Hematopoietic multipotent progenitor cell treated with erythropoietin and hydrocortisone succinate and interleukin-3 and kit ligand, for 4 days (in vitro differentiated cells): ENCODE results near the gene ASIC4.

Experiments
- DNase-seq: peaks from one replicate; pipeline ENCODE4 v3.0.0-alpha.2; 2015

ASIC4 gene

GRCh38 chr2:219570924-219571310 is 56.6 kb downstream of the ASIC4 start:
- DNase-seq = peak; percentile 32

- DNase-seq = peak; percentile 87
Measured at GRCh38 chr2:219571311-219572236, 57.3 kb downstream of the ASIC4 start, which contains the start of gene OBSL1. TSS of gene OBSL1 (minus strand) at chr2:219571539. CDS start at chr2:219571232, 307 bp downstream.

- no peak for DNase-seq
Measured at GRCh38 chr2:219572237-219573001, 58.1 kb downstream of the ASIC4 start, which contains the start of gene INHA. TSS of gene INHA (plus strand) at chr2:219572310. CDS start at chr2:219572375, 65 bp downstream.

DNA sequence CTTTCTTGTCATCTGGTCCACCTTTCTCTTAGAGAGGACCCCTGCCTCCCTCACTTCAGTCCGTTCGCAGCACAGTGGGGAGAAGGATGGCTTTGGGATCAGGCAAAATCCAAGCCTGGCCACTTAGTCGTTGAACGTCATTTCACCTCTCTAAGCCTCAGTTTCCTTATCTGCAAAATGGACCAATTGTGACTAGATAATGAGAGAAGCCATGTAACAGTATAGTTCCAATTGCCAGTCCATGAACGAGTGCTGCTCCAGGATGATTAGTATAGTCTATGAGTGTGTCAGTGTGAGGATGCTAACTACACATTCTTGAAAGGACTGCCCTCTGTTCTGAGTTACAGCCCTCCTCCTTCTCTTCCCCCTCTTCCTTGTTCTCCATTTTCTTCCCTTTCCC is 58.9 kb downstream of the ASIC4 start:
- no peak for DNase-seq

- DNase-seq = no peak
Measured at GRCh38 chr2:219574484-219575311, 60.4 kb downstream of the ASIC4 start.

DNA sequence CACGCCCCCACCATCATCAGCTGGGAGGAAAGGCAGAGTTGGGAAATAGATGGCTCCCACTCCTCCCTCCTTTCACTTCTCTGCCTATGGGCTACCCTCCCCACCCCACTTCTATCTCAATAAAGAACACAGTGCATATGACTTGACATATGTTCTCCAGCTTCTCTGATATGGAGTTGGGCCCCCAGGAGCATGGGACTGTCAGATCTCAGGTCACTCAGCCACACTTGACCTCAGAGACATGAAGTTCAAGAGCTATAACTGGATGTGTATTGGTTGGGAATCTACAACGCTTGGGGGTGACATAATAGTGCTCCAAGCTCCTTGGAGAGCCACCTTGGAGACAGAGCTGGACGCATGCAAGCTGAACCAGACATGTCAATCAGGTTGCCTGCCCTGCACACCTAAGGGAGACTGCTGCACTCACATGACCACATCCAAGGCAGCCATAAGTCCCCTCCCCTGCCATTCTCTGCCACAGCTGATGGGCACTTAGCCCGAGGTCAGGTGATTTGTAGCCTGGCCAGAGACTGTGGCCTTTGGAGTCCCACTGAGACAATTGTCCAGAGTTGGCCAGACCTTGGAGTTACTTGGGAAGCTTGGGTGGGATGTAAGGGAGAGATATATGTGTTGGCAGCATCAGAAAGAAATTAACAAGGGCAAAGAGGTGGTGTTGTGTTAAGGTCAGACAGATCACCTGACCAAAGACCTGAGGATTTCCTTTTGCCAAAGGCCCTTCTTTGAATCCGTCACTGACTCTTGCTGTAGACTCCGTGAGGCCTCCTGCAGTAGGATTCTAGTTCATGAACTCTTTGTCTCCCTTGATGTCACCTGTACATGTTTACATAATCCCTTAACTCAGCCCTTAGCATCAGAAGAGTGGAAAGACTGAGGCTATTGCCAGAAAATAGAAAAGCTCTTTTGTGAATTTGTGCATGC is 61.6 kb downstream of the ASIC4 start:
- DNase-seq = no peak

GRCh38 chr2:219576505-219577388 is 62.5 kb downstream of the ASIC4 start:
- no peak for DNase-seq

- peak; percentile 77 for DNase-seq
Measured at GRCh38 chr2:219578811-219579613, 64.7 kb downstream of the ASIC4 start.

DNA sequence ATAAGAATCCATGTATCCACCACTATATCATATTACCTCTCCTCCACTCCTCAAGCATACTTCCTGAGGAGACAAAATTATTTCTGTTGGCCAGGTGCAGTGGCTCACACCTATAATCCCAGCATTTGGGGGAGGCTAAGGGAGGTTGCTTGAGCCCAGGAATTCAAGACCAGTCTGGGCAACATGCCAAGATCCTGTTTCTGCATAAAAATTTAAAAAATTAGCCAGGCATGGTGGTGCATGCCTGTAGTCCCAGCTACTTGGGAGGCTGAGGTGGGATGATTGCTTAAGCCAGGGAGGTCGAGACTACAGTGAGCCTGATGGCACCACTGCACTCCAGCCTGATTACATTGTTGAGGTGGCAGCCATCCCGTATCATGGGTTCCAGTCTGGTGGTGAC is 67.1 kb downstream of the ASIC4 start:
- no peak for DNase-seq
